Inflammatory macrophage treated with lipopolysaccharide for 1 hour (primary cell): ENCODE data around the gene CPOX.
A peak's percentile ranks its signal among the peaks of the same experiment; 100 is the strongest.

Experiments
- DNase-seq, 2 donors: peaks; one replicate each; pipeline ENCODE4 v3.0.0-alpha.2; 2020 to 2022

The CPOX gene

GRCh38 chr3:98594628-98595324, 1.4 kb upstream of the CPOX start:
- DNase-seq, result no peak

- no peak for DNase-seq
Observed at GRCh38 chr3:98592345-98592935, 971 bp downstream of the CPOX start.

GRCh38 chr3:98589331-98590036, 3.9 kb downstream of the CPOX start:
- DNase-seq, result no peak

- DNase-seq, result no peak
Observed at GRCh38 chr3:98588065-98588464, 5.3 kb downstream of the CPOX start.

GRCh38 chr3:98587654-98588053, 5.8 kb downstream of the CPOX start:
- no peak for DNase-seq

GRCh38 chr3:98584547-98584946, 8.9 kb downstream of the CPOX start:
- DNase-seq, result no peak

- DNase-seq, result no peak
Observed at GRCh38 chr3:98583766-98584165, 9.6 kb downstream of the CPOX start.

- DNase-seq, result no peak
Observed at GRCh38 chr3:98582042-98582441, 11.4 kb downstream of the CPOX start.

- DNase-seq, result no peak
Observed at GRCh38 chr3:98581474-98581873, 11.9 kb downstream of the CPOX start.

GRCh38 chr3:98580401-98581386, 12.7 kb downstream of the CPOX start:
- DNase-seq, result no peak

- no peak for DNase-seq
Observed at GRCh38 chr3:98577178-98577895, 16.1 kb downstream of the CPOX start.

GRCh38 chr3:98574132-98574531, 19.3 kb downstream of the CPOX start:
- DNase-seq, result no peak

- DNase-seq, result peak in 1 of 2 donors; percentile 60
Observed at GRCh38 chr3:98573181-98573728, 20.2 kb downstream of the CPOX start.

- no peak for DNase-seq
Observed at GRCh38 chr3:98568402-98568801, 25.0 kb downstream of the CPOX start.

- DNase-seq, result no peak
Observed at GRCh38 chr3:98567666-98568270, 25.6 kb downstream of the CPOX start.

- DNase-seq, result no peak
Observed at GRCh38 chr3:98565843-98566242, 27.6 kb downstream of the CPOX start.

GRCh38 chr3:98565237-98565643, 28.2 kb downstream of the CPOX start:
- DNase-seq, result no peak

GRCh38 chr3:98564282-98565005, 29.0 kb downstream of the CPOX start:
- no peak for DNase-seq

- peak; percentile 65 to 69 for DNase-seq
Observed at GRCh38 chr3:98563661-98564281, 29.6 kb downstream of the CPOX start.
